K562 (cell line): ENCODE results near the gene GCDH. TPM values are rescaled to one million over a fixed set of nuclear protein-coding genes. Genes with fewer than 3 reads are reported as not detected.

Source experiments
- CBX3 ChIP-seq, 2 experiments: IDR thresholded peaks; 1 replicate in 1 of 2; 2 replicates in 1 of 2; pipeline ENCODE4 v1.6.1; 2012; ENCODE audit warnings: inconsistent platforms in 2 of 2, low read length in 2 of 2, borderline replicate concordance in 1 of 2, control low read depth in 1 of 2
- CHCHD3 ChIP-seq: fragments of 250-450 bp; sonication (Bioruptor Pico); IDR thresholded peaks from 2 replicates; pipeline ENCODE4 v2.1.2; 2022; ENCODE audit warnings: mild to moderate bottlenecking
- CLOCK ChIP-seq: fragments of 250-450 bp; sonication (Bioruptor Pico); IDR thresholded peaks from 2 replicates; pipeline ENCODE4 v1.4.0; 2020; ENCODE audit warnings: mild to moderate bottlenecking, moderate library complexity, borderline replicate concordance
- POLR2AphosphoS5 ChIP-seq: IDR thresholded peaks from 2 replicates; pipeline ENCODE4 v1.6.1; 2011; ENCODE audit warnings: mild to moderate bottlenecking, low read depth, low read length, moderate library complexity; ENCODE audit not compliant: control insufficient read depth, insufficient read depth
- STAG1 ChIP-seq: sonication (generic); formaldehyde crosslinking; IDR thresholded peaks from 2 replicates; pipeline ENCODE4 v1.5.0; 2020; ENCODE audit warnings: missing genetic modification reagents, borderline replicate concordance
- YY1 ChIP-seq, 3 experiments: IDR thresholded peaks; 2 replicates each; pipeline ENCODE4 v1.6.1; 2011; ENCODE audit warnings: low read length in 2 of 3, mild to moderate bottlenecking in 2 of 3, moderate library complexity in 2 of 3, borderline replicate concordance in 1 of 3, control low read depth in 1 of 3, low read depth in 1 of 3; ENCODE audit not compliant: insufficient read depth in 3 of 3, insufficient replicate concordance in 2 of 3, control insufficient read depth in 1 of 3, insufficient read length in 1 of 3; ENCODE audit errors: extremely low read depth in 1 of 3
- ZBTB40 ChIP-seq, 2 experiments: fragments of 450-650 bp in 1 of 2; sonication (generic) in 1 of 2; formaldehyde crosslinking in 1 of 2; IDR thresholded peaks; 2 replicates each; pipeline versions ENCODE4 v1.7.1 to v1.9.0; 2016 to 2022; ENCODE audit warnings: inconsistent platforms in 1 of 2, mild to moderate bottlenecking in 1 of 2, missing genetic modification reagents in 1 of 2
- polyA plus RNA-seq, 8 experiments: library from polyadenylated mRNA; depleted of rRNA in 4 of 8; stranded (reverse) in 5 of 8; unstranded in 3 of 8; fragments of >200 nt; fragmentation: Nextera tagmentation in 2 of 8; fragmentation: Illumina TruSeq in 1 of 8; extraction: Ambion mirVana in 2 of 8; extraction: Trizol in 1 of 8; gene quantifications; 2 replicates each; pipeline versions ENCODE4 v1.2.1 to v1.2.3, GENCODE V29; 2011 to 2014; ENCODE audit warnings: inconsistent platforms in 1 of 8, missing spikeins in 1 of 8
- total RNA-seq, 7 experiments: library from RNA; depleted of rRNA in 6 of 7; stranded (reverse); fragments of >200 nt in 6 of 7; fragmentation: Illumina TruSeq in 2 of 7; extraction: Trizol in 2 of 7; gene quantifications; 2 replicates each; pipeline versions ENCODE4 v1.2.1 to v1.2.3, GENCODE V29; 2011 to 2021; ENCODE audit warnings: low replicate concordance in 1 of 7
- TF ChIP-seq, protein P1 (sequence below): IDR thresholded peaks from 3 replicates; pipeline ENCODE4 v1.6.1; 2011; ENCODE audit warnings: borderline replicate concordance, mild to moderate bottlenecking, moderate library complexity; ENCODE audit not compliant: insufficient read length; ENCODE audit errors: extremely low read depth

The GCDH gene
- total and polyA plus RNA-seq, 9 of the 15 experiments (the other 6 are each of a cell fraction or from before 2014, with no cell fraction given) = 2.9 to 50.8 (median 19.1) TPM

- TF ChIP-seq, protein P1, sequence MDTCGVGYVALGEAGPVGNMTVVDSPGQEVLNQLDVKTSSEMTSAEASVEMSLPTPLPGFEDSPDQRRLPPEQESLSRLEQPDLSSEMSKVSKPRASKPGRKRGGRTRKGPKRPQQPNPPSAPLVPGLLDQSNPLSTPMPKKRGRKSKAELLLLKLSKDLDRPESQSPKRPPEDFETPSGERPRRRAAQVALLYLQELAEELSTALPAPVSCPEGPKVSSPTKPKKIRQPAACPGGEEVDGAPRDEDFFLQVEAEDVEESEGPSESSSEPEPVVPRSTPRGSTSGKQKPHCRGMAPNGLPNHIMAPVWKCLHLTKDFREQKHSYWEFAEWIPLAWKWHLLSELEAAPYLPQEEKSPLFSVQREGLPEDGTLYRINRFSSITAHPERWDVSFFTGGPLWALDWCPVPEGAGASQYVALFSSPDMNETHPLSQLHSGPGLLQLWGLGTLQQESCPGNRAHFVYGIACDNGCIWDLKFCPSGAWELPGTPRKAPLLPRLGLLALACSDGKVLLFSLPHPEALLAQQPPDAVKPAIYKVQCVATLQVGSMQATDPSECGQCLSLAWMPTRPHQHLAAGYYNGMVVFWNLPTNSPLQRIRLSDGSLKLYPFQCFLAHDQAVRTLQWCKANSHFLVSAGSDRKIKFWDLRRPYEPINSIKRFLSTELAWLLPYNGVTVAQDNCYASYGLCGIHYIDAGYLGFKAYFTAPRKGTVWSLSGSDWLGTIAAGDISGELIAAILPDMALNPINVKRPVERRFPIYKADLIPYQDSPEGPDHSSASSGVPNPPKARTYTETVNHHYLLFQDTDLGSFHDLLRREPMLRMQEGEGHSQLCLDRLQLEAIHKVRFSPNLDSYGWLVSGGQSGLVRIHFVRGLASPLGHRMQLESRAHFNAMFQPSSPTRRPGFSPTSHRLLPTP = no peak
- peak in 2 of 3 experiments; percentile 52 to 62 for TF ChIP-seq YY1 (IDR thresholded peaks at IDR 0.05; ENCODE audit: borderline replicate concordance in 1 of 3, control insufficient read depth in 1 of 3, extremely low read depth in 1 of 3, insufficient read depth in 3 of 3, insufficient read length in 1 of 3, insufficient replicate concordance in 2 of 3, low read depth in 1 of 3, low read length in 2 of 3)
- TF ChIP-seq CBX3 (IDR thresholded peaks at IDR 0.05; ENCODE audit: borderline replicate concordance in 1 of 2, low read length in 2 of 2) = peak in 1 of 2 experiments; percentile 36; a peak in 1 of 3 replicates
- TF ChIP-seq POLR2AphosphoS5 = no peak
- peak; percentile 89; the same call in 1 of the 2 replicates for TF ChIP-seq STAG1 (CRISPR knock-in tag)
- TF ChIP-seq CHCHD3 = no peak
- TF ChIP-seq ZBTB40 (IDR thresholded peaks at IDR 0.05) = no peak
- TF ChIP-seq ZBTB40 (CRISPR knock-in tag; IDR thresholded peaks at IDR 0.05) = no peak
- no peak for TF ChIP-seq CLOCK
Measured at GRCh38 chr19:12847159-12848139, 43.5 kb upstream of the GCDH start (continued).
